HG03378 (cell line): ENCODE results near the gene LLGL1.
"Not testable (repeated sequence)": the region's sequence is repeated elsewhere in the genome, so short reads cannot be mapped to it uniquely, and the experiment has no call there.

Source experiments
- ATAC-seq: cut with Tn5 transposase; IDR thresholded peaks from one replicate; pipeline ENCODE4 v1.9.1; 2021; ENCODE audit warnings: mild to moderate bottlenecking, moderate library complexity; ENCODE audit not compliant: unreplicated experiment

The LLGL1 gene

GRCh38 chr17:18191967-18192366, 33.5 kb upstream of the LLGL1 start:
- ATAC-seq: no peak

GRCh38 chr17:18194394-18194793, 31.0 kb upstream of the LLGL1 start:
- no peak for ATAC-seq

- ATAC-seq: no peak
These were observed 30.6 kb upstream of the LLGL1 start for GRCh38 chr17:18194804-18195203.

GRCh38 chr17:18195246-18195645, 30.2 kb upstream of the LLGL1 start:
- no peak for ATAC-seq

- ATAC-seq: no peak
These were observed 27.8 kb upstream of the LLGL1 start for GRCh38 chr17:18197535-18198194.

GRCh38 chr17:18198530-18198929, 26.9 kb upstream of the LLGL1 start:
- no peak for ATAC-seq

- no peak for ATAC-seq
These were observed 24.3 kb upstream of the LLGL1 start for GRCh38 chr17:18201108-18201507.

GRCh38 chr17:18203308-18203707, 22.1 kb upstream of the LLGL1 start:
- ATAC-seq: no peak

GRCh38 chr17:18205861-18206260, 19.6 kb upstream of the LLGL1 start:
- ATAC-seq: no peak

- no peak for ATAC-seq
These were observed 18.5 kb upstream of the LLGL1 start for GRCh38 chr17:18206962-18207361.

GRCh38 chr17:18208092-18208491, 17.3 kb upstream of the LLGL1 start:
- ATAC-seq: no peak

GRCh38 chr17:18213666-18214270, 11.7 kb upstream of the LLGL1 start:
- ATAC-seq: no peak

- not testable (repeated sequence) for ATAC-seq
These were observed 8.5 kb upstream of the LLGL1 start for GRCh38 chr17:18216906-18217305.

- no peak for ATAC-seq
These were observed 7.9 kb upstream of the LLGL1 start for GRCh38 chr17:18217412-18218015.

GRCh38 chr17:18218756-18219415, 6.5 kb upstream of the LLGL1 start:
- ATAC-seq: no peak

- no peak for ATAC-seq
These were observed 1.4 kb upstream of the LLGL1 start for GRCh38 chr17:18224053-18224386.

GRCh38 chr17:18224387-18225120, 881 bp upstream of the LLGL1 start:
- ATAC-seq: no peak

GRCh38 chr17:18225642-18226283, 328 bp downstream of the LLGL1 start:
- no peak for ATAC-seq

GRCh38 chr17:18226284-18226945, 980 bp downstream of the LLGL1 start:
- ATAC-seq: no peak

- no peak for ATAC-seq
These were observed 2.2 kb downstream of the LLGL1 start for GRCh38 chr17:18227635-18228034.
